ENCODE data around the gene EFCAB12. TPM values are rescaled to one million over a fixed set of nuclear protein-coding genes. Genes with fewer than 3 reads are reported as not detected.
A peak's percentile ranks its signal among the peaks of the same experiment; 100 is the strongest.
"Not testable (repeated sequence)": the region's sequence is repeated elsewhere in the genome, so short reads cannot be mapped to it uniquely, and the experiment has no call there.

The EFCAB12 gene
- polyA plus RNA-seq, 4 donors, result 0.04 to 0.89 (median 0.47) TPM

DNA sequence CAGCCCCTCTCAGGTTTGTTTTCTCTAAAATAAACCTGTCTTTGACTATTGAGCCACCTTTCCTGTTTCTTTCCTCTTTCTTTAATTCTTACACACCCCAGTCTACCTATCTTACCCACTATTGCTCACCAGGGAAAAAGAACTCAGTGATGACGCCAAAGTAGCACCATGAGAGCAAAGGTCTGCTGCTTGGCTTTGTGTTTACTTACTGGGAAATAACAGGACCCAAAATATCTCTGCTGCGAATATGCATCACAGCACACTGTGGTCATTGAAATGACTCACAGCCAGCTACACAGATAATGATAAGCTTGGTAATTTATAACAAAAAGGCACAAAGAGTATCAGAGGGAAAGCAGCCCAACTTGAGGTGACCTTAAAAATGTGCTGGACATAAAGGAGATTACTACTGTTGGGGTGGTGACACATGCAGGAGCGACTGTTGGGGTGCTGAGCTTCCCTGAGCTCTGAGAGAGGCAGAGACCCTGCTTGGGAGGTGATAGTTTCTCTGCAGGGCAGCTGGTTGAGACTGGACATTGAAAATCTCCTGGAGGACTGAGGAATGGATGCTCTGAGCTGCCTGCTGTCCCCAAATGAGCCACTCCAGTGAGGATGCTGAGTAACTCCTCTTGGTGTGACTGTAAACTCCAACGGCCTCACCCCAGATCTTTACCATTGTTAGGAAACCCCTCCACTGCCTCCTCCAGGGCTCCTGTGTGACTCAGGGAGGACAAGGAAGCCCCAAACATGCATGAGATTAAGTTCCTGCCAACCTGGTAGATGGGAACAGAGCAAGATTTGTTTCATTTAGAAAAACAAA is 14.5 kb downstream of the EFCAB12 start:
- DNase-seq, result peak; percentile 87 to 95
- FAIRE-seq, result no peak
- WGBS, 3 donors, result 13 to 39% (median 31%) methylated on average over 4 of the region's 4 CpGs

GRCh38 chr3:129413238-129413637 is 15.2 kb downstream of the EFCAB12 start:
- H3K27me3 ChIP-seq (ENCODE audit: control insufficient read depth in 3 of 3, insufficient read depth in 3 of 3, low read length in 3 of 3); FAIRE-seq; H3K4me3 ChIP-seq (ENCODE audit: low read depth in 1 of 3, low read length in 3 of 3); H3K9me3 ChIP-seq (ENCODE audit: control insufficient read depth in 2 of 2, insufficient read depth in 1 of 2, low read depth in 1 of 2, low read length in 1 of 2); H3K36me3 ChIP-seq (ENCODE audit: control insufficient read depth in 3 of 3, insufficient read depth in 2 of 3, low read depth in 1 of 3, low read length in 3 of 3): not testable (repeated sequence)
- peak overlapping the region; percentile 30 to 75 (median 68) for H3K27ac ChIP-seq (ENCODE audit: low read depth in 1 of 3, low read length in 2 of 3)
- WGBS, 3 donors, result 40 to 46% (median 42%) methylated on average over 3 of the region's 3 CpGs
- peaks cover 4 to 25% (median 4%) of the 10 kb centered on the region in 3 donors for H3K4me1 ChIP-seq (ENCODE audit: control insufficient read depth in 3 of 3, insufficient read depth in 2 of 3, low read depth in 1 of 3, low read length in 2 of 3)
- peak in 1 of 2 donors; percentile 11 for DNase-seq

More for the DNA sequence above, 14.5 kb downstream of the EFCAB12 start:
- Histone ChIP-seq H3K4me3 (ENCODE audit: low read depth in 1 of 3, low read length in 3 of 3) (no peak overlapping the region), H3K9me3 (ENCODE audit: control insufficient read depth in 2 of 2, insufficient read depth in 1 of 2, low read depth in 1 of 2, low read length in 1 of 2) (no peaks in the 10 kb centered on the region), H3K4me1 (ENCODE audit: control insufficient read depth in 3 of 3, insufficient read depth in 2 of 3, low read depth in 1 of 3, low read length in 2 of 3) (peaks cover 4 to 25% (median 4%) of the 10 kb centered on the region in 3 donors), H3K27ac (ENCODE audit: low read depth in 1 of 3, low read length in 2 of 3) (peak overlapping the region; percentile 30 to 78 (median 75)), H3K36me3 (ENCODE audit: control insufficient read depth in 3 of 3, insufficient read depth in 2 of 3, low read depth in 1 of 3, low read length in 3 of 3) (no peaks in the 10 kb centered on the region), H3K27me3 (ENCODE audit: control insufficient read depth in 3 of 3, insufficient read depth in 3 of 3, low read length in 3 of 3) (no peaks in the 10 kb centered on the region)

DNA sequence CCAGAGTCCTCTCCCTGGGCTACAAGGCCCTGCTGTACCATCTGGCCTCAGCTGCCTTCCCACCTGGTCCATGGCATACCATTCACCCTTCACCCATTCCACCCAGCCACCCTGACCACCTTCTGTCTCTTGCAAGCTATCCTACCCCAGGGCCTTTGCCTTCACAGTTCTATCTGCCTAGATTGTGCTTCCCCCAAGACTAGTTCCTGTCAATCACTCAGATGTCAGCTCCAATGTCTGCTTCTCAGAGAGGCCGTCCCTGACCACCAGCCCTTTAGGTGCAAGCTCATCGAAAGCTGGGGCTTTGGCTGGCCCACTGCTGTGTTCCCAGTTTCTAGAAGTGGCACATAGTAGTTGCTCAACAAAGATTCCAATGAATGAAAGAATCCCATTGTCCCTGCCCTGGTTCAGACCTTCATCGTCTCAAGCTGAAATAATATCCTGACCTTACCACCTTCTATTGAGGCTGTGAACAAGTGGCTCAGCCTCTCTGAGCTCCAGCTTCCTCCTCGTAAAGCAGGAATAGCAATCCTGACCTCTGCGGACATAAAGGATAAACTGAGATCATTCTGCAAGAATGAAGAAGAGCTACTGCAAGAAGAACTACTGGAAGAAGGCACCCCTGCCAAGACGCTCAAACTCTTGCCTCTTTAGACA is 15.8 kb downstream of the EFCAB12 start:
- H3K36me3 ChIP-seq (ENCODE audit: control insufficient read depth in 3 of 3, insufficient read depth in 2 of 3, low read depth in 1 of 3, low read length in 3 of 3), result no peaks in the 10 kb centered on the region
- no peak overlapping the region for H3K4me3 ChIP-seq (ENCODE audit: low read depth in 1 of 3, low read length in 3 of 3)
- peaks cover 4 to 25% (median 4%) of the 10 kb centered on the region in 3 donors for H3K4me1 ChIP-seq (ENCODE audit: control insufficient read depth in 3 of 3, insufficient read depth in 2 of 3, low read depth in 1 of 3, low read length in 2 of 3)
- 71 to 72% (median 71%) methylated on average over 6 of the region's 6 CpGs for WGBS, 3 donors
- no peak for FAIRE-seq
- H3K9me3 ChIP-seq (ENCODE audit: control insufficient read depth in 2 of 2, insufficient read depth in 1 of 2, low read depth in 1 of 2, low read length in 1 of 2), result no peaks in the 10 kb centered on the region
- H3K27me3 ChIP-seq (ENCODE audit: control insufficient read depth in 3 of 3, insufficient read depth in 3 of 3, low read length in 3 of 3), result no peaks in the 10 kb centered on the region
- peak overlapping the region; percentile 38 to 75 (median 52) for H3K27ac ChIP-seq (ENCODE audit: low read depth in 1 of 3, low read length in 2 of 3)
- peak in 1 of 2 donors; percentile 28 for DNase-seq

DNA sequence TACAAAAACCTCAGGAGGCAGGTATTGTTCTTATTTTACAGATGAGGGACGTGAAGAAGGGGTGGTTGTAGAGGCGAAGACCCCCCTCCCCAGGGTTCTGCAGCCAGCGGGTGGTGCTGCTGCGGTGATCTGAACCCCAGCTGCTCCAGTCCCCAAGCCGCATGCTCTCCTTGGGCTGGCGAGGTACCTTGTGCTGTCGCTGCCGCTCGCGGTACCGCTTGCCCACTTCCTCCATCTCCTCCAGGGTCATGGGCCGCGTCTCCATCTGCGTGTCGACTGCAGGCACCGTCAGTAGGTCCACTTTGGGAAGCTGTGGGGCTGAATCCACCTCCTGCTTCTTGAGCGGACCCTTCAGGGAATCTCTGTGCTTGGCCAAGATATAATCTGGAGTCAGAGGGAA is 17.5 kb downstream of the EFCAB12 start:
- H3K27ac ChIP-seq (ENCODE audit: low read depth in 1 of 3, low read length in 2 of 3), result no peak overlapping the region

DNA sequence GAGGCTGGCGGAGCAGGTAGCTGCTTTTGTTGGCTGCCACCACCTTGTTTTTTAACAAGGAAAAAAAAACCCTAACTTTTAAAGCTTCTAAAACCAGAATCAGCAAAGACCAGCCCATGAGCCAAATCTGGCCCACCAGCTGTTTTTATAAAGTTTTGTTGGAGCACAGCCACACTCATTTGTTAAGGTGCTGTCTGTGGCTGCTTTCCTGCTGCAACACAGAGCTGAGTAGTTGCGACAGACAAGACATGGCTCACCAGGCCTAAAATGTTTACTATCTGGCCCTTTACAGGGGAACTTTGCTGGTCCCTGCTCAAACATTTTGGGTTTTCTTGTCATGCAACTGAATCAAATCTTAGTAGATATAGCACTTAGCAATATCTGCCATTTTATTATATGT is 18.9 kb downstream of the EFCAB12 start:
- Histone ChIP-seq H3K36me3 (ENCODE audit: control insufficient read depth in 3 of 3, insufficient read depth in 2 of 3, low read depth in 1 of 3, low read length in 3 of 3) (no peaks in the 10 kb centered on the region), H3K9me3 (ENCODE audit: control insufficient read depth in 2 of 2, insufficient read depth in 1 of 2, low read depth in 1 of 2, low read length in 1 of 2) (no peaks in the 10 kb centered on the region), H3K4me3 (ENCODE audit: low read depth in 1 of 3, low read length in 3 of 3) (no peak overlapping the region), H3K27me3 (ENCODE audit: control insufficient read depth in 3 of 3, insufficient read depth in 3 of 3, low read length in 3 of 3) (no peaks in the 10 kb centered on the region), H3K4me1 (ENCODE audit: control insufficient read depth in 3 of 3, insufficient read depth in 2 of 3, low read depth in 1 of 3, low read length in 2 of 3) (peaks cover 4 to 22% (median 4%) of the 10 kb centered on the region in 3 donors), H3K27ac (ENCODE audit: low read depth in 1 of 3, low read length in 2 of 3) (no peak overlapping the region)
- FAIRE-seq, result no peak
- WGBS, 3 donors, result 74 to 85% (median 75%) methylated on average over 2 of the region's 2 CpGs
- no peak for DNase-seq

More for the DNA sequence above, 17.5 kb downstream of the EFCAB12 start:
- no peaks in the 10 kb centered on the region for H3K36me3 ChIP-seq (ENCODE audit: control insufficient read depth in 3 of 3, insufficient read depth in 2 of 3, low read depth in 1 of 3, low read length in 3 of 3)
- DNase-seq, result no peak
- H3K4me3 ChIP-seq (ENCODE audit: low read depth in 1 of 3, low read length in 3 of 3), result no peak overlapping the region
- H3K9me3 ChIP-seq (ENCODE audit: control insufficient read depth in 2 of 2, insufficient read depth in 1 of 2, low read depth in 1 of 2, low read length in 1 of 2), result no peaks in the 10 kb centered on the region
- no peaks in the 10 kb centered on the region for H3K27me3 ChIP-seq (ENCODE audit: control insufficient read depth in 3 of 3, insufficient read depth in 3 of 3, low read length in 3 of 3)
- FAIRE-seq, result no peak
- 92 to 95% (median 93%) methylated on average over 17 of the region's 17 CpGs for WGBS, 3 donors
- H3K4me1 ChIP-seq (ENCODE audit: control insufficient read depth in 3 of 3, insufficient read depth in 2 of 3, low read depth in 1 of 3, low read length in 2 of 3), result peaks cover 4 to 25% (median 4%) of the 10 kb centered on the region in 3 donors

- WGBS, 3 donors, result 80 to 86% (median 85%) methylated on average over 5 of the region's 5 CpGs
- DNase-seq (no peak), FAIRE-seq (no peak)
Measured at GRCh38 chr3:129404610-129405009, 23.8 kb downstream of the EFCAB12 start.

DNA sequence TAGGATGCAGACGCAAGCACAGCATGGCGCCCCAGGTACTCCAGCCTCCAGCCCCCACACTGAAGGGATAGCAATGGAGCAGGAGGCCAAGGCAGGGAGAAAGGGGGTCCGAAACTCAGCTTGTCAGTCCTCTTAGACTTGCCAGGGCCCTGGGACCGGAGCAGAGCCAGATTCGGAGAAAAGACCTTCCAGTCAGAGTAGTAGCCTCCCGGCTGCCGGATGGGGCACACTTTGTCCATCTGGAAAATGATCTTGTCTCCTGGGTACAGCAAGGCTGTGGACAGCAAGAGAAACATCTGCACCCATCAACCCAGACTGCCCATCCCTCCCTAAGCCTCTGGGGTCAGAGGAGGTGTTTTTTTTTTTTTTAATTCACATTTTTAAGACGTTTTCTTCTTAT is 24.3 kb downstream of the EFCAB12 start:
- Histone ChIP-seq H3K4me3 (ENCODE audit: low read depth in 1 of 3, low read length in 3 of 3) (no peak overlapping the region), H3K36me3 (ENCODE audit: control insufficient read depth in 3 of 3, insufficient read depth in 2 of 3, low read depth in 1 of 3, low read length in 3 of 3) (no peaks in the 10 kb centered on the region), H3K4me1 (ENCODE audit: control insufficient read depth in 3 of 3, insufficient read depth in 2 of 3, low read depth in 1 of 3, low read length in 2 of 3) (no peaks in the 10 kb centered on the region), H3K27me3 (ENCODE audit: control insufficient read depth in 3 of 3, insufficient read depth in 3 of 3, low read length in 3 of 3) (no peaks in the 10 kb centered on the region), H3K9me3 (ENCODE audit: control insufficient read depth in 2 of 2, insufficient read depth in 1 of 2, low read depth in 1 of 2, low read length in 1 of 2) (no peaks in the 10 kb centered on the region), H3K27ac (ENCODE audit: low read depth in 1 of 3, low read length in 2 of 3) (no peak overlapping the region)
- WGBS, 3 donors, result 80 to 84% (median 82%) methylated on average over 8 of the region's 8 CpGs
- DNase-seq (no peak), FAIRE-seq (no peak)

More at GRCh38 chr3:129404610-129405009, 23.8 kb downstream of the EFCAB12 start:
- Histone ChIP-seq H3K27me3 (ENCODE audit: control insufficient read depth in 3 of 3, insufficient read depth in 3 of 3, low read length in 3 of 3) (no peaks in the 10 kb centered on the region), H3K4me3 (ENCODE audit: low read depth in 1 of 3, low read length in 3 of 3) (no peak overlapping the region), H3K4me1 (ENCODE audit: control insufficient read depth in 3 of 3, insufficient read depth in 2 of 3, low read depth in 1 of 3, low read length in 2 of 3) (no peaks in the 10 kb centered on the region), H3K36me3 (ENCODE audit: control insufficient read depth in 3 of 3, insufficient read depth in 2 of 3, low read depth in 1 of 3, low read length in 3 of 3) (no peaks in the 10 kb centered on the region), H3K9me3 (ENCODE audit: control insufficient read depth in 2 of 2, insufficient read depth in 1 of 2, low read depth in 1 of 2, low read length in 1 of 2) (no peaks in the 10 kb centered on the region), H3K27ac (ENCODE audit: low read depth in 1 of 3, low read length in 2 of 3) (no peak overlapping the region)

- Histone ChIP-seq H3K27ac (ENCODE audit: low read depth in 1 of 3, low read length in 2 of 3) (no peak overlapping the region), H3K27me3 (ENCODE audit: control insufficient read depth in 3 of 3, insufficient read depth in 3 of 3, low read length in 3 of 3) (no peaks in the 10 kb centered on the region), H3K9me3 (ENCODE audit: control insufficient read depth in 2 of 2, insufficient read depth in 1 of 2, low read depth in 1 of 2, low read length in 1 of 2) (no peaks in the 10 kb centered on the region), H3K4me1 (ENCODE audit: control insufficient read depth in 3 of 3, insufficient read depth in 2 of 3, low read depth in 1 of 3, low read length in 2 of 3) (peaks cover 0 to 3% (median 2%) of the 10 kb centered on the region in 3 donors), H3K36me3 (ENCODE audit: control insufficient read depth in 3 of 3, insufficient read depth in 2 of 3, low read depth in 1 of 3, low read length in 3 of 3) (no peaks in the 10 kb centered on the region), H3K4me3 (ENCODE audit: low read depth in 1 of 3, low read length in 3 of 3) (no peak overlapping the region)
- FAIRE-seq (no peak), DNase-seq (no peak)
- 82 to 86% (median 84%) methylated on average over 7 of the region's 7 CpGs for WGBS, 3 donors
Measured at GRCh38 chr3:129403450-129403849, 25.0 kb downstream of the EFCAB12 start.

Measured in small intestine (tissue), 7 donors.